NAMALWA (cell line): ENCODE measurements around the gene HTRA3.
"Not testable (repeated sequence)": the region's sequence is repeated elsewhere in the genome, so short reads cannot be mapped to it uniquely, and the experiment has no call there.

Experiments
- DNase-seq: peaks from one replicate; pipeline ENCODE4 v3.0.0-alpha.2; 2015; ENCODE audit warnings: low spot score

HTRA3 gene

GRCh38 chr4:8342651-8343261 lies 73.2 kb downstream of the HTRA3 start:
- no peak for DNase-seq

- DNase-seq, result no peak
These were observed 73.9 kb downstream of the HTRA3 start for GRCh38 chr4:8343262-8343966.

GRCh38 chr4:8343967-8344331 lies 74.4 kb downstream of the HTRA3 start:
- DNase-seq, result no peak

- no peak for DNase-seq
These were observed 74.8 kb downstream of the HTRA3 start for GRCh38 chr4:8344377-8344776.

GRCh38 chr4:8345053-8345945 lies 75.7 kb downstream of the HTRA3 start:
- DNase-seq, result no peak

GRCh38 chr4:8345946-8346814 lies 76.6 kb downstream of the HTRA3 start:
- no peak for DNase-seq

- DNase-seq, result no peak
These were observed 77.5 kb downstream of the HTRA3 start for GRCh38 chr4:8346838-8347605.

- DNase-seq, result no peak
These were observed 78.1 kb downstream of the HTRA3 start for GRCh38 chr4:8347660-8348059.

- DNase-seq, result no peak
These were observed 78.5 kb downstream of the HTRA3 start for GRCh38 chr4:8348071-8348470.

- DNase-seq, result not testable (repeated sequence)
These were observed 79.7 kb downstream of the HTRA3 start for GRCh38 chr4:8349236-8349635.

GRCh38 chr4:8349664-8350236 lies 80.2 kb downstream of the HTRA3 start:
- no peak for DNase-seq

GRCh38 chr4:8350352-8350751 lies 80.8 kb downstream of the HTRA3 start:
- DNase-seq, result no peak

GRCh38 chr4:8350841-8351461 lies 81.4 kb downstream of the HTRA3 start:
- no peak for DNase-seq

GRCh38 chr4:8351931-8352367 lies 82.4 kb downstream of the HTRA3 start:
- DNase-seq, result no peak

- DNase-seq, result no peak
These were observed 83.0 kb downstream of the HTRA3 start for GRCh38 chr4:8352368-8353157.

GRCh38 chr4:8353158-8353669 lies 83.7 kb downstream of the HTRA3 start:
- no peak for DNase-seq

- no peak for DNase-seq
These were observed 84.4 kb downstream of the HTRA3 start for GRCh38 chr4:8353912-8354453.

GRCh38 chr4:8355306-8355705 lies 85.8 kb downstream of the HTRA3 start:
- no peak for DNase-seq
